ENCODE results near the gene LTBR.

Gene LTBR

DNA sequence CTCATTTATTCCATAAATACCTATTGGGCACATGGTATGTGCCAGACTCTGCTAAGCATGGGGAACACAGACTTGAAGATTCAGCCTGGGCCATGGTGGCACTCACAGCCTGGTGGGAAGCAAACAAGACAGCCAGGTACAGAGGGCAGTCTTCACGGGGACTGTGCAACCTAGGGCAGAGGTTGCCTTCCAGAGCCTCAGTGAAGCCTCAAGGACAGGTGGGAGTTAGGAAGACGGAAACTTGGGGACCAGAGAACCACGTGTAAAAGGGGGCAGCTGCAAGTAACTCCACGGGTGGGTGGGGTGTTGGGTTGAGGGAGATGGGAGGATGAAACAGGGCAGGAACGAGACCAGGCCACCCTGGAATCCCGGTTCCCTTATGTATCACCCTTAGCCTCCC, 980 bp upstream of the LTBR start:
- peaks cover 3% of the 10 kb centered on the region for H3K27me3 Mint-ChIP-seq
- no peaks in the 10 kb centered on the region for H3K9me3 Mint-ChIP-seq (ENCODE audit: low read depth)
- peaks cover 9% of the 10 kb centered on the region for H3K4me1 Mint-ChIP-seq (ENCODE audit: low read depth)
- peak overlapping the region; percentile 75 for H3K4me3 Mint-ChIP-seq
- H3K27ac Mint-ChIP-seq: peak overlapping the region; percentile 82
- no peaks in the 10 kb centered on the region for H3K36me3 Mint-ChIP-seq

DNA sequence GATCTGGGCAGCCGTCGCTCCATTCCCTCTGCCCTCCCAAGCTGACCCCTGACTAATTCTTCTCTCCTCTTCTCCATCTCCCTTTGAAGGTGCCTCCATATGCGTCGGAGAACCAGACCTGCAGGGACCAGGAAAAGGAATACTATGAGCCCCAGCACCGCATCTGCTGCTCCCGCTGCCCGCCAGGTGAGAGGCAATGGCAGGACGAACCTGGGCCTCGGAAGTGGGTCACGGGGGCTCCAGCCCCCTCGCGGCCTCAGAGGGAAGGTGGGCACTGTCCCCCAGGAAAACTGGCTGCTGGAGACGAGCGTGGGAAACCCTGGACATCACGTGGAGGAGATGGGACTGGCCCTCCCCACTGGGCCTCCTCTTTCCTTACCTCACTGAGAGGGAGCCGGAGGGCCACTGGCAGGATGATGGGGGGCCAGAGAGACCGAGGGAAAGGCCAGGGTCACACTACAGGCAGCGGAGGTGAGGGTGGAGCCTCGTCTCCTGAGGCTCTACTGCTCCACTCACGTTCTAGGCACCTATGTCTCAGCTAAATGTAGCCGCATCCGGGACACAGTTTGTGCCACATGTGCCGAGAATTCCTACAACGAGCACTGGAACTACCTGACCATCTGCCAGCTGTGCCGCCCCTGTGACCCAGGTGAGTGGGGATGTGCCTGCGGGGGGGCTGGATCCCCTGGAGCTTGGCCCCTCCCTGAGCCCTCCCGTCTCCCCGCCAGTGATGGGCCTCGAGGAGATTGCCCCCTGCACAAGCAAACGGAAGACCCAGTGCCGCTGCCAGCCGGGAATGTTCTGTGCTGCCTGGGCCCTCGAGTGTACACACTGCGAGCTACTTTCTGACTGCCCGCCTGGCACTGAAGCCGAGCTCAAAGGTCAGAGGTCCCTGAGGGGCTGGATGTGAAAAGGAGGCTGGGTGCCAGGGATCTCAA, 806 bp downstream of the LTBR start:
- Mint-ChIP-seq H3K27me3 (peaks cover 3% of the 10 kb centered on the region), H3K36me3 (no peaks in the 10 kb centered on the region), H3K4me3 (peak overlapping the region; percentile 18), H3K9me3 (ENCODE audit: low read depth) (no peaks in the 10 kb centered on the region), H3K4me1 (ENCODE audit: low read depth) (peaks cover 9% of the 10 kb centered on the region), H3K27ac (no peak overlapping the region)

DNA sequence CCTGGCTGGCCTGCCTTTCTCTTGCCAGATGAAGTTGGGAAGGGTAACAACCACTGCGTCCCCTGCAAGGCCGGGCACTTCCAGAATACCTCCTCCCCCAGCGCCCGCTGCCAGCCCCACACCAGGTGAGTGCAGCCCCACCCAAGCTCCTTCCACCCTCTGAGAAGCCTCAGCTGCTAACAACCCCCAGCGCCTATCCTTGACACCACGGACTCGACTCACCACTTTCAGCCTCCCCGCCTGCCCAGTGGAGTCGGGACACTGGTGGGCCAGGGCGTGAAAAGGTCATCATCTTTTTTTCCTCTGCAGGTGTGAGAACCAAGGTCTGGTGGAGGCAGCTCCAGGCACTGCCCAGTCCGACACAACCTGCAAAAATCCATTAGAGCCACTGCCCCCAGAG, 2.1 kb downstream of the LTBR start:
- Mint-ChIP-seq H3K36me3 (no peaks in the 10 kb centered on the region), H3K4me1 (ENCODE audit: low read depth) (peaks cover 9% of the 10 kb centered on the region), H3K9me3 (ENCODE audit: low read depth) (no peaks in the 10 kb centered on the region), H3K27ac (no peak overlapping the region), H3K27me3 (peaks cover 3% of the 10 kb centered on the region), H3K4me3 (no peak overlapping the region)

DNA sequence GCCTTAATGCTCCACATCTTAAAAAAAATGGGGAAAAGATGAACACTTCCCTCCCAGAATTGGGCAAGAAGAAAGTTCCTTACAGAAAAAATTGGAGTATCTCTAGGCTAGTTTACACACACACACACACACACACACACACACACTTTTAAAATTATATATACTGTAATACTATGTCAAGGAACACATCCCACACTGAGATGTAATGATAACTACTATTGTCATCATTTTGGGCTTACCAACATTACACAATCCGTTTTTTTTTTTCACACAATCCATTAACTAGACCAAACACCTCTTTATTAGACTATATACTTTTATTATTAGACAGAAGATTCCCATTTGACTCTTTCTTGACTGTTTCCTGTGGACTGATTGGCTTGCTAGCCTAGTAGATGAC, 2.5 kb downstream of the LTBR start:
- no peak overlapping the region for H3K4me3 Mint-ChIP-seq
- no peak overlapping the region for H3K27ac Mint-ChIP-seq
- peaks cover 3% of the 10 kb centered on the region for H3K27me3 Mint-ChIP-seq
- H3K9me3 Mint-ChIP-seq (ENCODE audit: low read depth): no peaks in the 10 kb centered on the region
- no peaks in the 10 kb centered on the region for H3K36me3 Mint-ChIP-seq
- H3K4me1 Mint-ChIP-seq (ENCODE audit: low read depth): peaks cover 9% of the 10 kb centered on the region

DNA sequence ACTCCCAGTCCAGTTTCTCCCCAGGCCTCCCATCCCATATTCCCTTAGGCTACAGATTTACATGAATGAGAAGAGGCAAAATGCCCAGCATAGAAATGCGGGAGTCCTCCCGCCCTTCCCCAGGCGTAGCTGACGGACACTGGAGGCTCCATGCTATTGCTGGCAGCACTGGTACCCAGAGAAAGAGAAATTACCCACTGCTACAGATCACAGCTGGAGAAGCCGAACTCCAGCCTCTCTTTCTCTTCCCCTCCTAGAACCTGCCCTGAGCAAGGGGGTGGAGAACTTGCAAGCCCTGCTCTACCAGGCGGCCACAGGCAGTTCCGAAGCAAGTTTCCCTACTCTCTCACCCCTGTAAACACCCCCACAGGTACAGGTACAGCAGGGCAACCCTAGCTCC, 3.6 kb downstream of the LTBR start:
- H3K9me3 Mint-ChIP-seq (ENCODE audit: low read depth): no peaks in the 10 kb centered on the region
- H3K27ac Mint-ChIP-seq: no peak overlapping the region
- H3K36me3 Mint-ChIP-seq: no peaks in the 10 kb centered on the region
- H3K27me3 Mint-ChIP-seq: peaks cover 3% of the 10 kb centered on the region
- peaks cover 6% of the 10 kb centered on the region for H3K4me1 Mint-ChIP-seq (ENCODE audit: low read depth)
- H3K4me3 Mint-ChIP-seq: no peak overlapping the region

DNA sequence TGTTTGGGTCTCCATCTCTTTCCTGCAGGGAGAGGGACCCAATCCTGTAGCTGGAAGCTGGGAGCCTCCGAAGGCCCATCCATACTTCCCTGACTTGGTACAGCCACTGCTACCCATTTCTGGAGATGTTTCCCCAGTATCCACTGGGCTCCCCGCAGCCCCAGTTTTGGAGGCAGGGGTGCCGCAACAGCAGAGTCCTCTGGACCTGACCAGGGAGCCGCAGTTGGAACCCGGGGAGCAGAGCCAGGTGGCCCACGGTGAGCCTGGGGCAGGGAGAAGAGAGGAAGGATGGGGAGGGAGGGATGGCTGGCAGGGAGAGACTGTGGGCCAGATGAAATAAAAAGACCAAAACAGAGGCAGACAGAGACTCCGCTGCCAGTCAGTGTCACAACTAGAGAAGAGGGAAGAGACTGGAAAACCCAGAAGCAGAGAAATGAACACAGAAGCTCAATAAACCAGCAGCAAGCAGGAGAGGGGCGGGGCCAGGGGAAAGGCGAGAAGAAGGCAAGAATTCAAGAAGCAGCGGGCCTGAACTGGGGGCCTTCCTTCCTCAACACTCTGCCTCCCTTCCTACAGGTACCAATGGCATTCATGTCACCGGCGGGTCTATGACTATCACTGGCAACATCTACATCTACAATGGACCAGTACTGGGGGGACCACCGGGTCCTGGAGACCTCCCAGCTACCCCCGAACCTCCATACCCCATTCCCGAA, 6.3 kb downstream of the LTBR start:
- H3K36me3 Mint-ChIP-seq: no peaks in the 10 kb centered on the region
- H3K27me3 Mint-ChIP-seq: no peaks in the 10 kb centered on the region
- H3K9me3 Mint-ChIP-seq (ENCODE audit: low read depth): no peaks in the 10 kb centered on the region
- no peaks in the 10 kb centered on the region for H3K4me1 Mint-ChIP-seq (ENCODE audit: low read depth)
- H3K4me3 Mint-ChIP-seq: no peak overlapping the region
- no peak overlapping the region for H3K27ac Mint-ChIP-seq

DNA sequence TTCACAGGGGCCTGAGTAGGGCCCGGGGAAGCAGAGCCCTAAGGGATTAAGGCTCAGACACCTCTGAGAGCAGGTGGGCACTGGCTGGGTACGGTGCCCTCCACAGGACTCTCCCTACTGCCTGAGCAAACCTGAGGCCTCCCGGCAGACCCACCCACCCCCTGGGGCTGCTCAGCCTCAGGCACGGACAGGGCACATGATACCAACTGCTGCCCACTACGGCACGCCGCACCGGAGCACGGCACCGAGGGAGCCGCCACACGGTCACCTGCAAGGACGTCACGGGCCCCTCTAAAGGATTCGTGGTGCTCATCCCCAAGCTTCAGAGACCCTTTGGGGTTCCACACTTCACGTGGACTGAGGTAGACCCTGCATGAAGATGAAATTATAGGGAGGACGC, 7.1 kb downstream of the LTBR start:
- Mint-ChIP-seq H3K27ac (no peak overlapping the region), H3K9me3 (ENCODE audit: low read depth) (no peaks in the 10 kb centered on the region), H3K4me3 (no peak overlapping the region), H3K4me1 (ENCODE audit: low read depth) (no peaks in the 10 kb centered on the region), H3K36me3 (no peaks in the 10 kb centered on the region), H3K27me3 (no peaks in the 10 kb centered on the region)

DNA sequence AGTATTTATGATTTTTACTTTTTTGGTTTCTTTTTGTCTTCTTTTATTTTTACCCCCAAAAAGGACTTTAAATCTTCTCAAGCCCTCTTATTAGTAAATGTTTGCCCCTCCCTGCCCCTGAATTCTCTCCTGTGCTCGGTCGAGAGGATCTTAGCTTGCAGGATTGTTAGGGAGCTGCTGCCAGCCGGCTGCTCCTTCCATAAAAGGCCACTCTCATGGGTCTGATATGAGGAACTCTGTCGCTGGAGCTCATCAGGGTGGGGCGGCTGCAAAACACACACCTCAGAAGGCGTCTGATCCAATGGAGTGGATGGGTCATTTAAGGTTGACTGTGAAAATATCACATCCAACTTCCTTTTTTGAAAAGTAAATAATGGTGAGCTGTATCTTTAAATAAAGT, 8.5 kb downstream of the LTBR start:
- Mint-ChIP-seq H3K36me3 (no peaks in the 10 kb centered on the region), H3K9me3 (ENCODE audit: low read depth) (no peaks in the 10 kb centered on the region), H3K27ac (no peak overlapping the region)

DNA sequence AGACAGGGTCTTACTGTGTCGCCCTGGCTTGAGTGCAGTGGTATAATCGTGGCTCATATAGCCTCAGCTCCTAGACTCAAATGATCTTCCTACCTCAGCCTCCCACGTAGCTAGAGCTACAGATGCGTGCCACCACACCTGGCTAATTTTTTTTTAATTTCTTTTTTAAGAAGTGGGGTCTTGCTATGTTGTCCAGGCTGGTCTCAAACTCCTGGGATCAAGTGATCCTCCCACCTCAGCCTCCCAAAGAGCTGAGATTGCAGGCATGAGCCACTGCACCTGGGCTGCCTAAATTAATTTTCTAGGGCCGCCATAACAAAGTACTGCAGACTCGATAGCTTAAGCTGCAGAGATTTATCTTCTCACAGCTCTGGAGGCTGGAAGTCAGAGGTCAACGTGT, 9.1 kb downstream of the LTBR start:
- Mint-ChIP-seq H3K4me3 (no peak overlapping the region), H3K36me3 (no peaks in the 10 kb centered on the region), H3K4me1 (ENCODE audit: low read depth) (no peaks in the 10 kb centered on the region), H3K9me3 (ENCODE audit: low read depth) (no peaks in the 10 kb centered on the region), H3K27me3 (no peaks in the 10 kb centered on the region), H3K27ac (no peak overlapping the region)

More for the DNA sequence above, 8.5 kb downstream of the LTBR start:
- H3K4me1 Mint-ChIP-seq (ENCODE audit: low read depth): no peaks in the 10 kb centered on the region
- no peaks in the 10 kb centered on the region for H3K27me3 Mint-ChIP-seq
- H3K4me3 Mint-ChIP-seq: no peak overlapping the region

DNA sequence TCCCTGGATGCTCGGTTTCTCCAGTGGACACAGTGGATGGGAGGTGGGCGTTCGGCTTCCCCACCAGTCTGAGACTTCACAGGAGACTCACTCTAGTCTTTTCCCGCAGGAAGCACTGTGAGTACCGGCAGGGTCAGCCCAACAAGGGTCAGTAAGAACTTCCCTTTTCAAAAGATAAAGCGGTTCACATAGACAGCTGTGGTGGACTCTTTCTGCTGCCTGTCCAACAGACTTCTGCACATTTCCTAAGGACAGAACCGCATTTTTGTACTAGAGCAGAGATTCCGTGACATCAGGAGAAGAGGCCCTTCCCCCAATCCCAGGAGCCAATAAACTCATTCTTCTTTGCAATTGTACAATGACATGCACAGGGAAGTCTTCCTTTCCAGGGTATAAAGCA, 10.4 kb downstream of the LTBR start:
- H3K4me1 Mint-ChIP-seq (ENCODE audit: low read depth): no peaks in the 10 kb centered on the region
- no peaks in the 10 kb centered on the region for H3K27me3 Mint-ChIP-seq
- H3K9me3 Mint-ChIP-seq (ENCODE audit: low read depth): no peaks in the 10 kb centered on the region
- H3K4me3 Mint-ChIP-seq: no peak overlapping the region
- no peak overlapping the region for H3K27ac Mint-ChIP-seq
- H3K36me3 Mint-ChIP-seq: no peaks in the 10 kb centered on the region

DNA sequence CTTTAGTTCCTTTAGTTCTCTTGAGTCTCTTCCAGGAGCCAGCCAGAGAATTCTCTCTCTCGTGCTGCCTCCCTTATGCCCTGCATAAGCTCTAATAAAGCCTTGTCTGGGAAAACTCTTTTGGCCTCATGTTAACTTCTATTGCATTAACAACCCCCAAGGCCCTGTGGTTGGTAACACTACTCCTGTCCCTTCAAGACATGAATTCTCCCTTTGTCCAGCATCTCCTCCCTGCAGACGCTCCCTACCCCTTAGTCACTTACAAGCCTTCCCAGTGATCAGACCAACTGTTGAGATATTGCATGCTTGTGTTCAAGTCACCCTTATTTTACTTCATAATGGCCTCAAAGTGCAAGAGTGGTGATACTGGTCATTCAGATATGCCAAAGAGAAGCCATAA, 12.1 kb downstream of the LTBR start:
- H3K4me1 Mint-ChIP-seq (ENCODE audit: low read depth): no peaks in the 10 kb centered on the region
- H3K27me3 Mint-ChIP-seq: no peaks in the 10 kb centered on the region
- H3K9me3 Mint-ChIP-seq (ENCODE audit: low read depth): no peaks in the 10 kb centered on the region
- H3K4me3 Mint-ChIP-seq: no peak overlapping the region
- no peaks in the 10 kb centered on the region for H3K36me3 Mint-ChIP-seq
- no peak overlapping the region for H3K27ac Mint-ChIP-seq

DNA sequence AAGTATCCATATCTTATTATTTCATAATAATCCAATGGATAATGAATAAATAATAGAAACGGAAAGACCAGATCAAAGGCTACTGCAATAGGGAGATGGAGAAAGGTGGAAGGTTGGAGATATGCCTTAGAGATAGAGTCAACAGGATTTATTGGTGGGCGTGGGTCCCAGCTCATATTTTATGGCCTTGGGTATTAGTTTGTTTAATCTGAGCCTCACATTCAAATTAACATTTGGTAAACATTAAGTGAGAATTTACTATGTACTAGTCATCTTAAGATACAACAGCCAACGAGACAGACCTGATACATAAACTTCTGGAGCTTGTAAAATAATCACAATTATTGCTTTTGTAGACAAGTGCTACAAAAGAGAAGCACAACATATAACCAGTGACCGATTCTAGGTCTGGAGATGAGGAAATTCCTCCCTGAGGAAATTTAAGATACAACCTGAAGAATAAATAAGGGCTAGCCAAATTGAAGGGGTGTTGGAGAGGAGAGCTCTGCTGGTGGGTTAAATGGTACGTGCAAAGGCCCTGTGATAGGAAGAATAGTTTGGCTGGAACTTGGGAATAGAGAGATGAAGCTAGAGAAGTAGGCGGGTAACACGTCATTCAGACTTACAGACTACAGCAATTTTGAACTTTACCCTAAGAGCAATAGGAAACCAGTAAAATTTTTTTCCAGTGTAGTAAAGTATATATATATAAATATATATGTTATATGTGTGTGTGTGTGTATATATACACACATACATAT, 16.1 kb downstream of the LTBR start:
- H3K27me3 Mint-ChIP-seq: no peaks in the 10 kb centered on the region
- no peaks in the 10 kb centered on the region for H3K9me3 Mint-ChIP-seq (ENCODE audit: low read depth)
- no peaks in the 10 kb centered on the region for H3K36me3 Mint-ChIP-seq
- no peaks in the 10 kb centered on the region for H3K4me1 Mint-ChIP-seq (ENCODE audit: low read depth)
- no peak overlapping the region for H3K27ac Mint-ChIP-seq
- no peak overlapping the region for H3K4me3 Mint-ChIP-seq

DNA sequence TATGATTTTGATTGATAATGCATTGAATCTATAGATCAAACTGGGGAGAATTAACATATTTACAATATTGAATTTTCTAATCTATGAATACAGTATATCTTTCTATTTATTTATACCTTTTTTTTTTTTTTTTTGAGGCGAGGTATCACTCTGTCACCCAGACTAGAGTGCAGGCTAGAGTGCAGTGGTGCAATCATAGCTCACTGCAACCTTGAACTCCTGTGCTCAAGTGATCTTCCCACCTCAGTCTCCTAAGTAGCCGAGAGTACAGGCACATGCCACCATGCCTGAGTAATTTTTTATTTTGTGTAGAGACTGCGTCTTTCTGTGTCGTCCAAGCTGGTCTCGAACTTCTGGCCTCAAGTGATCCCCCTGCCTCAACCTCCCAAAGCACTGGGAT, 20.4 kb downstream of the LTBR start:
- Mint-ChIP-seq H3K27ac (no peak overlapping the region), H3K27me3 (no peaks in the 10 kb centered on the region), H3K4me1 (ENCODE audit: low read depth) (no peaks in the 10 kb centered on the region), H3K4me3 (no peak overlapping the region), H3K36me3 (no peaks in the 10 kb centered on the region), H3K9me3 (ENCODE audit: low read depth) (peaks cover 4% of the 10 kb centered on the region)

DNA sequence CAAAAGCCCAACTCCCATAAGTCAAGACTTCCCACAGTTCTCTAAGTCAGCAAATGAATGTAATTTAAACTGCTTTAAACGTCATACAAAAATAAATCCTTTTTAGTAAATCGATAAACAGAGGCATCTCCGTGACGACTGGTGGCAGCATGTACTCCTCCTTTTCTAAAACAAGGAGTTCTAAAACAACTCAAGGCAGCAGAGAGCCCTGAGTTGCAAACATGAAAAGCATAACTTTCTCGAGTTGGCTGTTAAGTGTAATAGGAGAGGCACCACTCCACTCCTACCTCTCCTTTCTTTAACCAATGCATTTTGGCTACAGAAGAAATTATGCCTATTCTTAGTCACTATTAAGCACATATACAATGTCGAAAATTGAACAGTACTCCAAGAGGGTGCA, 22.0 kb downstream of the LTBR start:
- no peaks in the 10 kb centered on the region for H3K36me3 Mint-ChIP-seq

More for the DNA sequence above, 22.0 kb downstream of the LTBR start:
- H3K9me3 Mint-ChIP-seq (ENCODE audit: low read depth): peaks cover 5% of the 10 kb centered on the region
- no peaks in the 10 kb centered on the region for H3K27me3 Mint-ChIP-seq
- no peak overlapping the region for H3K27ac Mint-ChIP-seq
- H3K4me3 Mint-ChIP-seq: no peak overlapping the region
- no peaks in the 10 kb centered on the region for H3K4me1 Mint-ChIP-seq (ENCODE audit: low read depth)
